ENCODE results near the gene ENO1. TPM values are rescaled to one million over a fixed set of nuclear protein-coding genes. Genes with fewer than 3 reads are reported as not detected.

Gene ENO1
- total RNA-seq, 4 donors from 2014 or later, result 453 to 1,066 (median 553) TPM

GRCh38 chr1:8858112-8858668 lies 20.3 kb downstream of the ENO1 start:
- WGBS, 2 donors (ENCODE audit: low coverage in 1 of 2), result 0 to 33% methylated on average over 1 to 2 of the region's 2 CpGs
- no peaks in the 10 kb centered on the region for H3K9me3 ChIP-seq
- peaks cover 0 to 32% (median 3%) of the 10 kb centered on the region in 3 donors for H3K4me1 ChIP-seq
- TF ChIP-seq POLR2A (IDR thresholded peaks at IDR 0.05), result no peak
- no peak for TF ChIP-seq POLR2AphosphoS5 (IDR thresholded peaks at IDR 0.05)
- TF ChIP-seq EP300 (IDR thresholded peaks at IDR 0.05), result no peak
- no peak for TF ChIP-seq CTCF (IDR thresholded peaks at IDR 0.05)
- no peak overlapping the region for H3K4me3 ChIP-seq
- peaks cover 0 to 66% of the 10 kb centered on the region in 2 donors for H3K36me3 ChIP-seq
- ATAC-seq, result peak; percentile 44
- no peaks in the 10 kb centered on the region for H3K27me3 ChIP-seq
- peak overlapping the region in 3 of 4 donors; percentile 26 to 59 (median 46) for H3K27ac ChIP-seq

- peak overlapping the region in 2 of 4 donors; percentile 26 to 46 for H3K27ac ChIP-seq
- H3K9me3 ChIP-seq, result no peaks in the 10 kb centered on the region
- no peaks in the 10 kb centered on the region for H3K27me3 ChIP-seq
- peaks cover 0 to 32% (median 3%) of the 10 kb centered on the region in 3 donors for H3K4me1 ChIP-seq
- TF ChIP-seq POLR2AphosphoS5 (IDR thresholded peaks at IDR 0.05) (no peak), CTCF (IDR thresholded peaks at IDR 0.05) (no peak), EP300 (IDR thresholded peaks at IDR 0.05) (no peak), POLR2A (IDR thresholded peaks at IDR 0.05) (no peak)
- no peak for ATAC-seq
- peaks cover 0 to 53% of the 10 kb centered on the region in 2 donors for H3K36me3 ChIP-seq
- no peak overlapping the region for H3K4me3 ChIP-seq
- 84 to 93% methylated on average over 7 to 8 of the region's 14 CpGs for WGBS, 2 donors (ENCODE audit: low coverage in 1 of 2)
These were observed 21.6 kb downstream of the ENO1 start for GRCh38 chr1:8856689-8857412.

DNA sequence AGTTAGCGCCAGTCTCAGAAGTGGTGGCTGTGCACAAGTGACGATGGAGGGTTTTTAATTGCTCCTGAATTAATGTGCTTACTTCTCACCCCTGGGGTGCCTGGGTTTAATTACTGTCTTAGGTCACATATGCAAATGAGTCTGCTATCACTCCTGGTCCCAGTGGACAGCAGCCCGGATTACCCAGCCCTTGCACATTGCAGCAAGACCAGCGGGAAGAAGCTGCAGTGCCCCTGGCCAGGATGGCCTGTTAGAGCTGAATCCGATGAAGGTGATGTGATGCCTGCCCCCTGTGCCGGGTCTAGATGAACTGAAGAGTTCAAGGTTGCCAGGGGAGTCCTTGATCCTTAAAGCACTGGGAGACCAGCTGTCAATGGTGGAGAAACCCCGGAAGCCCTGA lies 24.2 kb downstream of the ENO1 start:
- no peaks in the 10 kb centered on the region for H3K9me3 ChIP-seq
- H3K27ac ChIP-seq, result no peak overlapping the region
- 90 to 100% methylated on average over 1 to 3 of the region's 7 CpGs for WGBS, 2 donors (ENCODE audit: low coverage in 1 of 2)
- TF ChIP-seq POLR2A (IDR thresholded peaks at IDR 0.05), result no peak
- no peak for TF ChIP-seq CTCF (IDR thresholded peaks at IDR 0.05)
- TF ChIP-seq EP300 (IDR thresholded peaks at IDR 0.05), result no peak
- TF ChIP-seq POLR2AphosphoS5 (IDR thresholded peaks at IDR 0.05), result no peak
- peaks cover 0 to 28% of the 10 kb centered on the region in 2 donors for H3K36me3 ChIP-seq
- no peak overlapping the region for H3K4me3 ChIP-seq
- H3K27me3 ChIP-seq, result no peaks in the 10 kb centered on the region
- ATAC-seq, result no peak
- peaks cover 0 to 25% (median 2%) of the 10 kb centered on the region in 3 donors for H3K4me1 ChIP-seq

DNA sequence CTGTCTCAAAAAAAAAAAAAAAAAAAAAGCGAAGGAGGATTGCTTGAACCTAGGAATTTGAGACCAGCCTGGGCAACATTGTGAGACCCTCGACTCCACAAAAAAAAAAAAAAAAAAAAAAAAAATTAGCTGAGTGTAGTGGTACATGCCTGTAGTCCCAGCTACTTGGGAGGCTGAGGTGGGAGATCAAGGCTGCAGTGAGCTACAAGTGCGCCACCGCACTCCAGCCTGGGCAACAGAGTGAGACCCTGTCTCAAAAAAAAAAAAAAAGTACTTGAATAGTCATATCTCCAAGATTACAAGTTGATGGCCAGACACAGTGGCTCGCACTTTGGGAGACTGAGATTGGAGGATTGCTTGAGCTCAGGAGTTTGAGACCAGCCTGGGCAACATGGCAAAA lies 27.4 kb downstream of the ENO1 start:
- Histone ChIP-seq H3K4me3 (no peak overlapping the region), H3K4me1 (peaks cover 0 to 18% (median 3%) of the 10 kb centered on the region in 3 donors), H3K27me3 (no peaks in the 10 kb centered on the region), H3K36me3 (no peaks in the 10 kb centered on the region), H3K27ac (no peak overlapping the region), H3K9me3 (no peaks in the 10 kb centered on the region)
- TF ChIP-seq POLR2AphosphoS5 (IDR thresholded peaks at IDR 0.05) (no peak), POLR2A (IDR thresholded peaks at IDR 0.05) (no peak), EP300 (IDR thresholded peaks at IDR 0.05) (no peak), CTCF (IDR thresholded peaks at IDR 0.05) (no peak)
- no peak for ATAC-seq
- WGBS, 2 donors (ENCODE audit: low coverage in 1 of 2), result 67 to 100% methylated on average over 1 of the region's 5 CpGs
